Endothelial cell of umbilical vein (primary cell): ENCODE results near the gene CMTR1. TPM values are rescaled to one million over a fixed set of nuclear protein-coding genes. Genes with fewer than 3 reads are reported as not detected.

ENCODE experiments used
- BruUV-seq: library from RNA; stranded (reverse); fragments of 400-500 nt; replicated peaks from 2 replicates; lab custom pipeline; 2021; lab: Mats Ljungman, UMichigan
- CTCF ChIA-PET: fragments of 300-600, 350-600 bp; sonication (Branson Sonifier 250); formaldehyde crosslinking; loops from one replicate; lab custom pipeline; 2021; ENCODE audit warnings: antibody characterized with exemption, inconsistent platforms; lab: Charles Lee
- POLR2A ChIA-PET: fragments of 300-600, 350-600 bp; sonication (Branson Sonifier 250); formaldehyde crosslinking; loops from one replicate; lab custom pipeline; 2021; ENCODE audit warnings: antibody characterized with exemption, inconsistent platforms; lab: Charles Lee
- DNase-seq: peaks from one replicate; pipeline ENCODE4 v3.0.0-alpha.2; 2011; ENCODE audit warnings: low read depth, low spot score
- FAIRE-seq: peaks from 2 replicates; lab custom pipeline; 2011; peaks lifted over from hg19 to GRCh38; lab: Jason Lieb, UNC
- H2AFZ ChIP-seq: 2 replicates; pipeline ENCODE4 v1.6.0; 2012; ENCODE audit warnings: low read depth, low read length, control low read depth, inconsistent platforms
- H3K27ac ChIP-seq: 2 replicates; pipeline ENCODE4 v1.5.1; 2011; ENCODE audit warnings: low read depth, mild to moderate bottlenecking, control low read depth, low read length, moderate library complexity; ENCODE audit not compliant: insufficient read depth
- H3K27me3 ChIP-seq, 2 experiments: 2 replicates each; pipeline versions ENCODE4 v1.6.0 to v1.6.1; 2011; ENCODE audit warnings: low read length in 2 of 2, mixed read lengths in 1 of 2; ENCODE audit not compliant: control insufficient read depth in 2 of 2, insufficient read depth in 2 of 2
- H3K36me3 ChIP-seq, 2 experiments: 2 replicates in 1 of 2; 3 replicates in 1 of 2; pipeline ENCODE4 v1.5.1; 2011; ENCODE audit warnings: low read length in 2 of 2, mild to moderate bottlenecking in 1 of 2, moderate library complexity in 1 of 2; ENCODE audit not compliant: control insufficient read depth in 2 of 2, insufficient read depth in 2 of 2; ENCODE audit errors: extremely low read depth in 1 of 2
- H3K4me1 ChIP-seq: 3 replicates; pipeline ENCODE4 v1.5.1; 2011; ENCODE audit warnings: mild to moderate bottlenecking, low read length; ENCODE audit not compliant: control insufficient read depth, insufficient read depth; ENCODE audit errors: extremely low read depth
- H3K4me2 ChIP-seq: 2 replicates; pipeline ENCODE4 v1.6.1; 2011; ENCODE audit warnings: low read length, control low read depth, mixed read lengths; ENCODE audit not compliant: insufficient read depth
- H3K4me3 ChIP-seq, 3 experiments: fragments of 200-600 bp in 1 of 3; sonication (generic), shearing (Covaris generic) in 1 of 3; replicated peaks in 1 of 3; 2 replicates each; pipeline ENCODE4 v1.5.1; 2011 to 2016; ENCODE audit warnings: control low read depth in 3 of 3, low read length in 3 of 3, mild to moderate bottlenecking in 2 of 3, inconsistent platforms in 1 of 3, low read depth in 1 of 3, moderate library complexity in 1 of 3; ENCODE audit not compliant: insufficient read depth in 1 of 3
- H3K79me2 ChIP-seq: 2 replicates; pipeline ENCODE4 v1.6.0; 2012; ENCODE audit warnings: low read length, inconsistent platforms; ENCODE audit not compliant: control insufficient read depth, insufficient read depth
- H3K9ac ChIP-seq: replicated peaks from 2 replicates; pipeline ENCODE3; 2011; ENCODE audit warnings: low read length, control low read depth; ENCODE audit not compliant: insufficient read depth; ENCODE audit errors: extremely low read depth
- H3K9me1 ChIP-seq: replicated peaks from 3 replicates; pipeline ENCODE4 v1.6.0; 2011; ENCODE audit warnings: mild to moderate bottlenecking, low read length; ENCODE audit not compliant: control insufficient read depth, insufficient read depth; ENCODE audit errors: extremely low read depth
- H3K9me3 ChIP-seq: replicated peaks from 2 replicates; pipeline ENCODE4 v1.5.1; 2012; ENCODE audit warnings: low read length, inconsistent platforms; ENCODE audit not compliant: control insufficient read depth, insufficient read depth
- H4K20me1 ChIP-seq: replicated peaks from 2 replicates; pipeline ENCODE3; 2011; ENCODE audit warnings: mild to moderate bottlenecking, low read length; ENCODE audit not compliant: control insufficient read depth, insufficient read depth; ENCODE audit errors: extremely low read depth
- CTCF ChIP-seq, 2 donors: IDR thresholded peaks; 1 replicate in 1 of 2; 2 replicates in 1 of 2; pipeline ENCODE4 v1.5.1; 2011; ENCODE audit warnings: low read length in 2 of 2, mild to moderate bottlenecking in 2 of 2, moderate library complexity in 2 of 2, control low read depth in 1 of 2, inconsistent platforms in 1 of 2, low read depth in 1 of 2; ENCODE audit not compliant: insufficient read depth in 1 of 2; ENCODE audit errors: extremely low read depth in 1 of 2
- EZH2 ChIP-seq: IDR thresholded peaks from 2 replicates; pipeline ENCODE4 v1.6.1; 2012; ENCODE audit warnings: borderline replicate concordance, low read depth, mild to moderate bottlenecking, moderate library complexity, low read length, inconsistent platforms; ENCODE audit not compliant: severe bottlenecking
- FOS ChIP-seq: IDR thresholded peaks from 2 replicates; pipeline ENCODE4 v1.6.1; 2011; ENCODE audit warnings: mild to moderate bottlenecking, low read length, moderate library complexity, borderline replicate concordance; ENCODE audit not compliant: insufficient read depth
- GATA2 ChIP-seq: IDR thresholded peaks from 2 replicates; pipeline ENCODE4 v1.7.0; 2011; ENCODE audit warnings: low read depth, mild to moderate bottlenecking, moderate library complexity, mixed read lengths, low read length; ENCODE audit not compliant: insufficient read length, insufficient read depth
- JUN ChIP-seq: IDR thresholded peaks from 2 replicates; pipeline ENCODE4 v1.6.1; 2011; ENCODE audit warnings: borderline replicate concordance, low read depth; ENCODE audit not compliant: insufficient read length, insufficient read depth
- MAX ChIP-seq: IDR thresholded peaks from 2 replicates; pipeline ENCODE4 v1.6.1; 2011; ENCODE audit not compliant: insufficient read depth, insufficient read length
- MYC ChIP-seq: IDR thresholded peaks from one replicate; pipeline ENCODE4 v1.6.1; 2011; ENCODE audit warnings: mild to moderate bottlenecking, low read depth, low read length
- POLR2A ChIP-seq: IDR thresholded peaks from 2 replicates; pipeline ENCODE4 v1.6.1; 2012; ENCODE audit warnings: low read depth, mild to moderate bottlenecking, control low read depth, low read length
- POLR2AphosphoS5 ChIP-seq: IDR thresholded peaks from 2 replicates; pipeline ENCODE4 v1.6.1; 2012; ENCODE audit warnings: low read depth, mild to moderate bottlenecking, control low read depth, low read length, moderate library complexity; ENCODE audit not compliant: insufficient read depth
- dilution Hi-C: fragments of 300-500 bp; cut with MboI; formaldehyde crosslinking; loops from one replicate; pipeline ENCODE4 v1.15.0; 2019; ENCODE audit warnings: low sequenced_read_pairs; ENCODE audit not compliant: extremely low pct_ligation_motif_present
- intact Hi-C: fragments of 100-400 bp; cut with micrococcal nuclease; formaldehyde crosslinking; loops from one replicate; pipeline ENCODE4 v1.10.0; 2022
- polyA plus RNA-seq, 4 experiments: library from polyadenylated mRNA; depleted of rRNA in 3 of 4; stranded (reverse) in 3 of 4; unstranded in 1 of 4; fragments of >200 nt; gene quantifications; 2 replicates each; pipeline versions ENCODE4 v1.2.1 to v1.2.3, GENCODE V29; 2011 to 2012; ENCODE audit warnings: missing spikeins in 1 of 4
- total RNA-seq: library from RNA; stranded (reverse); gene quantifications from 2 replicates; pipeline ENCODE4 v1.2.3, GENCODE V29; 2021

Gene CMTR1
- total and polyA plus RNA-seq, 2 donors (not counting 3 experiments of a cell fraction or from before 2014, with no cell fraction given): 19.5 to 38.0 TPM

GRCh38 chr6:37484786-37485170 is 51.8 kb downstream of the CMTR1 start:
- no peak for FAIRE-seq
- Histone ChIP-seq H3K9me1 (no peaks in the 10 kb centered on the region), H2AFZ (no peak overlapping the region), H3K9me3 (no peaks in the 10 kb centered on the region), H3K79me2 (no peaks in the 10 kb centered on the region), H4K20me1 (no peaks in the 10 kb centered on the region), H3K27me3 (no peaks in the 10 kb centered on the region), H3K4me1 (no peaks in the 10 kb centered on the region), H3K36me3 (peaks cover 0 to 10% of the 10 kb centered on the region in 2 experiments), H3K9ac (no peak overlapping the region), H3K4me2 (no peak overlapping the region), H3K4me3 (no peak overlapping the region), H3K27ac (no peak overlapping the region)
- BruUV-seq: no TSS peak
- ChIA-PET CTCF (interaction anchor here (0.7 to 2.2 kb wide), 10 partner anchors 15 to 208 kb away, joined by 3 to 25 read pairs (median 4); partner anchors contain the start of gene CCDC167), POLR2A (no interaction called here)
- no peak for DNase-seq
- TF ChIP-seq GATA2 (no peak), CTCF (IDR thresholded peaks at IDR 0.05; ENCODE audit: extremely low read depth in 1 of 2, insufficient read depth in 1 of 2, low read depth in 1 of 2, low read length in 2 of 2) (no peak), MYC (no peak), FOS (no peak), EZH2 (no peak), JUN (no peak), POLR2AphosphoS5 (no peak), MAX (no peak), POLR2A (no peak)
- intact Hi-C loops: loop anchor here (1.0 to 5.0 kb wide), 4 partner anchors 82 to 208 kb away; no protein-coding TSS in a partner anchor
- dilution Hi-C loops: no loop called here
